B cell (primary cell): ENCODE measurements around the gene MYOM1. TPM values are rescaled to one million over a fixed set of nuclear protein-coding genes. Genes with fewer than 3 reads are reported as not detected.

Experiments
- ATAC-seq: fragments of 200-7000 bp; cut with Tn5 transposase; one replicate; pipeline ENCODE4 v1.10.0; 2021; ENCODE audit warnings: low read depth, mild to moderate bottlenecking, moderate number of reproducible peaks, moderate library complexity
- CTCF ChIA-PET: fragments of 350-600 bp; sonication (Branson Sonifier 250); formaldehyde crosslinking; loops from one replicate; lab custom pipeline; 2021; ENCODE audit warnings: antibody characterized with exemption, inconsistent platforms; lab: Charles Lee
- POLR2A ChIA-PET: fragments of 350-600 bp; sonication (Branson Sonifier 250); formaldehyde crosslinking; loops from one replicate; lab custom pipeline; 2021; ENCODE audit warnings: antibody characterized with exemption; lab: Charles Lee
- DNase-seq: peaks from one replicate; pipeline ENCODE4 v3.0.0; 2013
- H2AFZ ChIP-seq: 2 replicates; pipeline ENCODE4 v1.6.1; 2012; ENCODE audit warnings: mild to moderate bottlenecking, low read depth, low read length; ENCODE audit not compliant: insufficient read depth, poor library complexity, severe bottlenecking
- H3K27ac ChIP-seq, 2 donors: 1 replicate in 1 of 2; 2 replicates in 1 of 2; pipeline ENCODE4 v1.5.1; 2012 to 2013; ENCODE audit warnings: low read length in 2 of 2, mild to moderate bottlenecking in 2 of 2, moderate library complexity in 1 of 2
- H3K27me3 ChIP-seq, 4 experiments: fragments of 200-600 bp in 1 of 4; sonication (generic) in 1 of 4; replicated peaks in 1 of 4; 1 replicate in 2 of 4; 2 replicates in 2 of 4; pipeline versions ENCODE4 v1.6.1 to v1.7.0; 2013 to 2016; ENCODE audit warnings: low read length in 3 of 4, mild to moderate bottlenecking in 2 of 4, mixed read lengths in 1 of 4, moderate library complexity in 1 of 4; ENCODE audit not compliant: insufficient read depth in 4 of 4, control insufficient read depth in 3 of 4; ENCODE audit errors: control extremely low read depth in 1 of 4
- H3K36me3 ChIP-seq, 2 experiments: replicated peaks in 1 of 2; 1 replicate in 1 of 2; 2 replicates in 1 of 2; pipeline versions ENCODE4 v1.6.1 to v1.7.1; 2013; ENCODE audit warnings: low read length in 1 of 2; ENCODE audit not compliant: insufficient read depth in 2 of 2, control insufficient read depth in 1 of 2; ENCODE audit errors: control extremely low read depth in 1 of 2, extremely low read depth in 1 of 2
- H3K4me1 ChIP-seq, 2 donors: fragments of 200-600 bp in 1 of 2; sonication (generic) in 1 of 2; 1 replicate in 1 of 2; 2 replicates in 1 of 2; pipeline versions ENCODE4 v1.5.1 to v1.6.1; 2013 to 2017; ENCODE audit warnings: low read length in 2 of 2; ENCODE audit not compliant: control insufficient read depth in 2 of 2, insufficient read depth in 2 of 2
- H3K4me2 ChIP-seq: replicated peaks from 2 replicates; pipeline ENCODE3; 2012; ENCODE audit warnings: mild to moderate bottlenecking, low read depth, low read length; ENCODE audit not compliant: poor library complexity, severe bottlenecking
- H3K4me3 ChIP-seq, 5 experiments: fragments of 200-600 bp in 1 of 5; sonication (generic) in 1 of 5; 1 replicate in 3 of 5; 2 replicates in 2 of 5; pipeline versions ENCODE4 v1.5.1 to v1.7.0; 2011 to 2016; ENCODE audit warnings: low read length in 4 of 5, mild to moderate bottlenecking in 4 of 5, low read depth in 2 of 5, control low read depth in 1 of 5, moderate library complexity in 1 of 5; ENCODE audit not compliant: insufficient read depth in 1 of 5; ENCODE audit errors: control extremely low read depth in 1 of 5, extremely low read depth in 1 of 5
- H3K79me2 ChIP-seq: fragments of 200-600 bp; sonication (generic); one replicate; pipeline ENCODE4 v1.6.0; 2016; ENCODE audit warnings: low read length; ENCODE audit not compliant: control insufficient read depth, insufficient read depth
- H3K9ac ChIP-seq: fragments of 200-600 bp; sonication (generic); 2 replicates; pipeline ENCODE4 v1.6.1; 2017; ENCODE audit warnings: mild to moderate bottlenecking, low read length, moderate library complexity
- H3K9me3 ChIP-seq, 3 donors: one replicate each; pipeline versions ENCODE4 v1.6.1 to v1.7.1; 2013; ENCODE audit warnings: low read length in 2 of 3; ENCODE audit not compliant: control insufficient read depth in 2 of 3, insufficient read depth in 1 of 3; ENCODE audit errors: control extremely low read depth in 1 of 3
- H4K20me1 ChIP-seq: 2 replicates; pipeline ENCODE4 v1.6.0; 2012; ENCODE audit warnings: mild to moderate bottlenecking, low read length; ENCODE audit not compliant: insufficient read depth, control insufficient read depth, poor library complexity, severe bottlenecking
- H3K27ac Mint-ChIP-seq: one replicate; pipeline ENCODE4 v1.8.0; 2021; ENCODE audit warnings: mixed read lengths
- H3K27me3 Mint-ChIP-seq: one replicate; pipeline ENCODE4 v1.8.0; 2021; ENCODE audit warnings: mixed read lengths
- H3K4me1 Mint-ChIP-seq: one replicate; pipeline ENCODE4 v1.8.0; 2021; ENCODE audit warnings: mixed read lengths
- H3K4me3 Mint-ChIP-seq: one replicate; pipeline ENCODE4 v1.8.0; 2021; ENCODE audit warnings: mixed read lengths
- H3K9me3 Mint-ChIP-seq: one replicate; pipeline ENCODE4 v1.8.0; 2022; ENCODE audit warnings: mixed read lengths; ENCODE audit not compliant: insufficient read depth
- CTCF ChIP-seq: fragments of 200-600 bp; IDR thresholded peaks from one replicate; pipeline ENCODE4 v1.8.0; 2022; ENCODE audit warnings: antibody characterized with exemption, mild to moderate bottlenecking
- EZH2 ChIP-seq: IDR thresholded peaks from 2 replicates; pipeline ENCODE4 v1.6.1; 2012; ENCODE audit warnings: borderline replicate concordance, low read depth, mild to moderate bottlenecking, moderate library complexity, low read length; ENCODE audit not compliant: insufficient read depth, poor library complexity, severe bottlenecking
- WGBS: methylation state at CpG from one replicate; pipeline ENCODE4 v1.1.5; 2013; ENCODE audit warnings: missing lambda C conversion rate; ENCODE audit not compliant: insufficient coverage; 5-methylcytosine and 5-hydroxymethylcytosine counted together
- intact Hi-C: fragments of 100-400 bp; cut with micrococcal nuclease; formaldehyde crosslinking; loops from one replicate; pipeline ENCODE4 v1.10.0; 2022
- polyA plus RNA-seq: library from polyadenylated mRNA; depleted of rRNA; stranded (reverse); fragments of >200 nt; gene quantifications from 2 replicates; pipeline ENCODE4 v1.2.3, GENCODE V29; 2012
- total RNA-seq, 2 donors: library from RNA; stranded (reverse); fragments of 120-200 nt in 1 of 2; gene quantifications; 1 replicate in 1 of 2; 2 replicates in 1 of 2; pipeline versions ENCODE4 v1.2.3 to v1.2.4, GENCODE V29; 2013 to 2022

The MYOM1 gene
- total and polyA plus RNA-seq, 2 donors (not counting 1 experiment from before 2014, with no cell fraction given) = 1.5 to 12.8 TPM

GRCh38 chr18:3248658-3249359 lies 29.0 kb upstream of the MYOM1 start:
- peaks cover 14% of the 10 kb centered on the region for H4K20me1 ChIP-seq
- peaks cover 61% of the 10 kb centered on the region for H3K4me1 Mint-ChIP-seq
- WGBS = 0% methylated on average over 4 of the region's 9 CpGs

More at GRCh38 chr18:3248658-3249359, 29.0 kb upstream of the MYOM1 start:
- Histone ChIP-seq H3K9ac (peak overlapping the region; percentile 84), H3K27me3 (no peaks in the 10 kb centered on the region), H3K9me3 (no peaks in the 10 kb centered on the region), H3K79me2 (peaks cover 61% of the 10 kb centered on the region), H3K4me1 (peaks cover 48 to 53% of the 10 kb centered on the region in 2 donors), H2AFZ (peak overlapping the region; percentile 81), H3K4me2 (peak overlapping the region; percentile 84), H3K4me3 (peak overlapping the region; percentile 91 to 99 (median 96)), H3K36me3 (peaks cover 0 to 20% of the 10 kb centered on the region in 2 experiments), H3K27ac (peak overlapping the region; percentile 89 to 94)
- ChIA-PET CTCF (interaction anchor here (0.7 to 7.5 kb wide), 16 partner anchors 8 to 417 kb away, joined by 3 to 155 read pairs (median 13); partner anchors contain the start of gene MYL12B), POLR2A (interaction anchor here (0.6 to 4.2 kb wide), 6 partner anchors 8 to 593 kb away, joined by 3 to 35 read pairs (median 12); partner anchors contain the start of genes MYL12B and SMCHD1)
- Mint-ChIP-seq H3K9me3 (no peaks in the 10 kb centered on the region), H3K27me3 (no peaks in the 10 kb centered on the region), H3K4me3 (peak overlapping the region; percentile 91), H3K27ac (peak overlapping the region; percentile 97)
- ATAC-seq (no peak), DNase-seq (peak; percentile 48)
- intact Hi-C loops = loop anchor here (5.0 kb wide), 1 partner anchor 612 kb away; no protein-coding TSS in a partner anchor
- no peak for TF ChIP-seq EZH2
- no peak for TF ChIP-seq CTCF
